H1 (cell line): Measurements from ENCODE around the gene PLCH2. TPM values are rescaled to one million over a fixed set of nuclear protein-coding genes. Genes with fewer than 3 reads are reported as not detected.

ENCODE experiments used
- ASH2L ChIP-seq: fragments of 200-600, 300-600 bp; sonication (generic); IDR thresholded peaks from one replicate; pipeline ENCODE4 v1.7.1; 2017; ENCODE audit warnings: low read length
- CHD2 ChIP-seq: IDR thresholded peaks from 2 replicates; pipeline ENCODE4 v1.6.1; 2012; ENCODE audit warnings: low read length, improper control_type of control experiment
- CHD7 ChIP-seq: fragments of 300-600 bp; sonication (generic); IDR thresholded peaks from 2 replicates; pipeline ENCODE4 v1.7.1; 2012; ENCODE audit warnings: low read length, moderate library complexity, mild to moderate bottlenecking, inconsistent platforms; ENCODE audit not compliant: insufficient replicate concordance
- E2F6 ChIP-seq: IDR thresholded peaks from 2 replicates; pipeline ENCODE4 v1.6.1; 2012; ENCODE audit warnings: inconsistent platforms
- JUND ChIP-seq: IDR thresholded peaks from 2 replicates; pipeline ENCODE4 v1.6.1; 2011; ENCODE audit warnings: mild to moderate bottlenecking, improper control_type of control experiment, low read length
- PHF8 ChIP-seq: fragments of 200-600 bp; sonication (generic); conservative IDR thresholded peaks from 2 replicates; pipeline ENCODE4 v1.7.1; 2012; ENCODE audit warnings: low read depth, mild to moderate bottlenecking, inconsistent platforms, low read length, moderate library complexity
- RNF2 ChIP-seq: fragments of 200-900, 300-1000 bp; sonication (generic); IDR thresholded peaks from 2 replicates; pipeline ENCODE4 v1.7.1; 2016; ENCODE audit warnings: borderline replicate concordance, low read depth, mild to moderate bottlenecking, antibody characterized with exemption, low read length; ENCODE audit not compliant: poor library complexity, severe bottlenecking; ENCODE audit errors: missing control alignments
- SIRT6 ChIP-seq: IDR thresholded peaks from one replicate; pipeline ENCODE4 v1.7.1; 2012; ENCODE audit warnings: low read length, inconsistent platforms
- SP4 ChIP-seq: IDR thresholded peaks from 2 replicates; pipeline ENCODE4 v1.6.1; 2012; ENCODE audit warnings: low read length, inconsistent platforms
- SRF ChIP-seq: IDR thresholded peaks from 2 replicates; pipeline ENCODE4 v1.6.1; 2011; ENCODE audit warnings: mild to moderate bottlenecking, low read depth, low read length, moderate library complexity
- TAF7 ChIP-seq: optimal IDR thresholded peaks from 2 replicates; pipeline ENCODE3; 2011; ENCODE audit warnings: low read depth, mild to moderate bottlenecking, inconsistent platforms, low read length, moderate library complexity, borderline replicate concordance
- ZNF274 ChIP-seq: IDR thresholded peaks from 2 replicates; pipeline ENCODE4 v1.7.0; 2012; ENCODE audit warnings: low read length, borderline replicate concordance; ENCODE audit errors: extremely low read depth
- polyA plus RNA-seq, 7 experiments: library from polyadenylated mRNA; depleted of rRNA in 3 of 7; stranded (reverse) in 5 of 7; unstranded in 2 of 7; fragments of >200 nt in 5 of 7; fragments of 200-250 nt in 2 of 7; gene quantifications; 1 replicate in 5 of 7; 2 replicates in 1 of 7; 4 replicates in 1 of 7; pipeline versions ENCODE4 v1.2.1 to v1.2.3, GENCODE V29; 2011 to 2013; ENCODE audit warnings: missing spikeins in 2 of 7, mixed read lengths in 2 of 7
- total RNA-seq: library from RNA; stranded (reverse); fragmentation: NEBNext Ultra II Directional; extraction: Animal tissue kit (Norgen Biotek cat#: 25700); gene quantifications from 2 replicates; pipeline ENCODE4 v1.2.1, GENCODE V29; 2021

Gene PLCH2
- total and polyA plus RNA-seq, 2 of the 8 experiments (the other 6 are each of a cell fraction or from before 2014, with no cell fraction given): 0.14 to 0.19 TPM

- TF ChIP-seq CHD7 (no peak), RNF2 (no peak), JUND (no peak), SIRT6 (no peak), SP4 (no peak), ZNF274 (no peak), PHF8 (no peak), SRF (no peak), ASH2L (no peak), TAF7 (no peak), E2F6 (no peak), CHD2 (no peak)
Measured at GRCh38 chr1:2496746-2497145, 20.7 kb downstream of the PLCH2 start (continued).
